GM04503 (cell line): ENCODE data around the gene PKN1.
"Not testable (repeated sequence)": the region's sequence is repeated elsewhere in the genome, so short reads cannot be mapped to it uniquely, and the experiment has no call there.

Source experiments
- DNase-seq: peaks from one replicate; pipeline ENCODE4 v3.0.0-alpha.2; 2012; ENCODE audit warnings: low read depth

The PKN1 gene

GRCh38 chr19:14432791-14433553, at the start of gene PKN1:
PKN1 (plus strand) TSS chr19:14433306; CDS start chr19:14433522, 216 bp downstream.
- no peak for DNase-seq

- no peak for DNase-seq
These were observed 49.2 kb upstream of the PKN1 start for GRCh38 chr19:14383661-14384555.

- no peak for DNase-seq
These were observed 47.6 kb upstream of the PKN1 start for GRCh38 chr19:14385492-14385891.

- no peak for DNase-seq
These were observed 42.6 kb upstream of the PKN1 start for GRCh38 chr19:14390548-14390947.

GRCh38 chr19:14391156-14391821, 41.8 kb upstream of the PKN1 start:
- no peak for DNase-seq

GRCh38 chr19:14393329-14393728, 39.8 kb upstream of the PKN1 start:
- DNase-seq, result no peak

- no peak for DNase-seq
These were observed 38.9 kb upstream of the PKN1 start for GRCh38 chr19:14394167-14394566.

- no peak for DNase-seq
These were observed 37.8 kb upstream of the PKN1 start for GRCh38 chr19:14395262-14395661.

GRCh38 chr19:14395710-14396336, 37.3 kb upstream of the PKN1 start:
- DNase-seq, result no peak

- DNase-seq, result not testable (repeated sequence)
These were observed 36.4 kb upstream of the PKN1 start for GRCh38 chr19:14396730-14397129.

- DNase-seq, result not testable (repeated sequence)
These were observed 35.9 kb upstream of the PKN1 start for GRCh38 chr19:14397168-14397567.

GRCh38 chr19:14400951-14401431, 32.1 kb upstream of the PKN1 start:
- no peak for DNase-seq

- no peak for DNase-seq
These were observed 31.5 kb upstream of the PKN1 start for GRCh38 chr19:14401468-14402195.

- DNase-seq, result no peak
These were observed 30.6 kb upstream of the PKN1 start for GRCh38 chr19:14402332-14403144.

- not testable (repeated sequence) for DNase-seq
These were observed 29.8 kb upstream of the PKN1 start for GRCh38 chr19:14403145-14403930.

GRCh38 chr19:14404312-14404711, 28.8 kb upstream of the PKN1 start:
- no peak for DNase-seq

GRCh38 chr19:14405380-14405757, 27.7 kb upstream of the PKN1 start:
- DNase-seq, result no peak

GRCh38 chr19:14405758-14406644, 27.1 kb upstream of the PKN1 start:
- no peak for DNase-seq
